ENCODE results near the gene TMEM100. TPM values are rescaled to one million over a fixed set of nuclear protein-coding genes. Genes with fewer than 3 reads are reported as not detected.

The TMEM100 gene
- total RNA-seq, 1 donor, result not detected

Other genes starting within 250 kb of the TMEM100 start
- not detected for gene SMIM36, start 211.4 kb downstream of the TMEM100 start, total RNA-seq
- 6.2 TPM for gene PCTP, start 28.2 kb upstream of the TMEM100 start, total RNA-seq